GM19035 (cell line): ENCODE data around the gene COL5A3.

Source experiments
- ATAC-seq: cut with Tn5 transposase; IDR thresholded peaks from one replicate; pipeline ENCODE4 v1.9.1; 2021; ENCODE audit not compliant: unreplicated experiment

The COL5A3 gene

DNA sequence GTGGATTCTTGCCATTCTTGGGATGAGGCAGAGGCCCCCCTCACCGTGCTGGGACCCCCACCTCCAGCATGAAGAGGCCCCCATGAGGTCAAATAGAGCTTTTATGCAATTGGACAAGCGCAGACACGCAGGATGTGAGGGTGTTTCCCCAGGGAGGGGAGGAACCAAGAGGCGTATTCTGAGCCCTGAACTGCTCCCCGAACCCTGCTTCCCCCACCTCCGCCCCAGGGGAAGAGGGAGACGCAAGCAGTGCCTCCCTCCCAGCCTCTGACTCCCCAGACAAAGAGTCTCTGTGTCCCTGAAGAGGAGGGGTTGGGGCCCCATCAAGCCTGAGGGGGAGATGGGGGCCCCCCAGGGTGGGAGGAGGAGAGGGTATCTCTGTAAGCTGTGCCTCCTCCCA, 1.7 kb upstream of the COL5A3 start:
- no peak for ATAC-seq

GRCh38 chr19:10010939-10011338, 635 bp upstream of the COL5A3 start:
- no peak for ATAC-seq

GRCh38 chr19:10009714-10010224, 535 bp downstream of the COL5A3 start:
- no peak for ATAC-seq

DNA sequence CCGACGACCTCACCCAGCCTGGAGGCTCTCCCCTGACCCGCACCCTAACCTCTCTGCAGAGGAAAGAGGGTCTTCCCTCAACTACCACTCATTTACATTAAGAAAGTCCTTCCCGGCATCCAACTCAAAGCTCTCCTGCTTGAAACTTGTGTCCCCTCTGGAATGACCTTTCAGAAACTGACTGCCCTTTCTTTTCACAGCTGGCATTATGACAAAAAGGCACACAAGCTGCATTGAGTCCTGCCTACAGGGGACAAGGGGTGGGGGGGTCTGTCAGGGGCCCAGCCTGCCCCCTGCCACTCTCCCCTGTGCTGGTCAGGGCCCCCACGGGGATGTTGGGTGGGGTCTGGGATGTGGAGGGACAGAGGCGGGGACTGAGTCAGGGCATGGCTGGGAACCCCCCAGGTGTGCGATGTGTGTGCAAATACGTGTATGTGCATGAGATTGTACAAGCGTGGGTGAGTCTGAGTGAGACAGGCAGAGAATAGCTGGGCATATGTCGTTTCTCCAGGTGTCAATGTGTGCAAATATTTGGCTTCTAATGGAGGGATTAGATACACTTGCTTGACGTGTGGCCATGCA, 2.0 kb downstream of the COL5A3 start:
- no peak for ATAC-seq

- ATAC-seq = no peak
These were observed 2.7 kb downstream of the COL5A3 start for GRCh38 chr19:10007371-10008183.

DNA sequence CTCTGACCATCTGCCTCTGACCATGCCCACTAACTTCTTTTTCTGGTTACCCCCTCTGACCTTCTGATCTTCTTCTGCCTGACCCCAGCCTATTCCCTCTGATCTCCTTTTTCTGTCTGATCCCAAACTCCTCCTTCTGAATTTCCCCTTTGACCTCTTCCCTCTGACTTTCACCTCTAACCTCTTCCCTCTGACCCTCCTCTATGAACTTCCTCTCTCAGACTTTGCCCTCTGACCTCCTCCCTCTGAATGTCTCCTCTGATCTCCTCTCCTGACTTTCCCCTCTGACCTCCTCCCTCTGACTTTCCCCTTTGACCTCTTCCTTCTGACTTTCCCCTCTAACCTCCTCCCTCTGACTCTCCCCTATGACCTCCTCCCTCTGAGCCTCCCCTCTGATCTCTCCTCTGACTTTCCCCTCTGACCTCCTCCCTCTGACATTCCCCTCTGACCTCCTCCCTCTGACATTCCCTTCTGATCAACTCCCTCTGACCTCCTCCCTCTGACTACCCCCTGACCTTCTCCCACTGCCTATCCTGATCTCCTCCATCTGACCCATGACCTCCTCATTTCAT, 3.5 kb downstream of the COL5A3 start:
- no peak for ATAC-seq

GRCh38 chr19:10006335-10006708, 4.0 kb downstream of the COL5A3 start:
- no peak for ATAC-seq

GRCh38 chr19:10005632-10006334, 4.5 kb downstream of the COL5A3 start:
- ATAC-seq = no peak

- ATAC-seq = no peak
These were observed 5.7 kb downstream of the COL5A3 start for GRCh38 chr19:10004617-10005016.

- no peak for ATAC-seq
These were observed 7.0 kb downstream of the COL5A3 start for GRCh38 chr19:10003271-10003670.

GRCh38 chr19:10001899-10002298, 8.4 kb downstream of the COL5A3 start:
- ATAC-seq = no peak

GRCh38 chr19:10000171-10000826, 10.0 kb downstream of the COL5A3 start:
- no peak for ATAC-seq

GRCh38 chr19:9996541-9996940, 13.8 kb downstream of the COL5A3 start:
- ATAC-seq = no peak

DNA sequence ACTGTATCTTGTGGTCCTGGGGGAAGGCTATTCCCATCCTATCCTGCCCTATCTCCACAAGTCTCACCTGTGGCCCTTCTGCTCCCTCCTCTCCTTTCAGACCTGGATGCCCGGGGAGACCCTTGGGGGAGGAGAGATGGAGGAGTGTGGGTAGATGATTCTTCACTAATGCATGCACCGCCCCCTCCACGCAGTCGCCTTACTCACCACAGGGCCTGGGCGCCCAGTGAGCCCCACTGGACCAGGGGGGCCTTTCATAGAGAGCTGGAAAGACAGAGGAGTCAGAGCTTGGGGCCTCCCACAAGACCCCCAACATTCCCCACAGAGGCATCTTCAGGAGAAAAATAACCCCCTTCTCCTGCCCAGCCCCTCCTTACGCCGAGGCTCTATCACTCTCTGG, 14.3 kb downstream of the COL5A3 start:
- no peak for ATAC-seq

DNA sequence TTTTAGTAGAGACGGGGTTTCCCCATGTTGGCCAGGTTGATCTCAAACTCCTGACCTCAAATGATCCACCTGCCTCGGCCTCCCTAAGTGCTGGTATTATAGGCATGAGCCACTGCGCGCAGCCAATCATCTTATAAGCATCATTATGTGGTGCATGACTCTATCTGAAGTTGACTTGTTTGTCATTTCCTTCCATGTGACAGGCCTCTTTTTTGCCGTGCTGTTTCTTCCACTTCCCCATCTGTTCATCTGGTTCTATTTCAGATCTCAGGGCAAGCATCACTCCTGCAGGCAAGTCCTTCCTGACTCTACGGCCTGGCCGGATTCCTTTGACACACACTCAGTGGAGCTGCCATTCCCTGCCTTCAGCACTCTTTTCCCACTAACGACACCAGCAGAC, 15.2 kb downstream of the COL5A3 start:
- no peak for ATAC-seq

DNA sequence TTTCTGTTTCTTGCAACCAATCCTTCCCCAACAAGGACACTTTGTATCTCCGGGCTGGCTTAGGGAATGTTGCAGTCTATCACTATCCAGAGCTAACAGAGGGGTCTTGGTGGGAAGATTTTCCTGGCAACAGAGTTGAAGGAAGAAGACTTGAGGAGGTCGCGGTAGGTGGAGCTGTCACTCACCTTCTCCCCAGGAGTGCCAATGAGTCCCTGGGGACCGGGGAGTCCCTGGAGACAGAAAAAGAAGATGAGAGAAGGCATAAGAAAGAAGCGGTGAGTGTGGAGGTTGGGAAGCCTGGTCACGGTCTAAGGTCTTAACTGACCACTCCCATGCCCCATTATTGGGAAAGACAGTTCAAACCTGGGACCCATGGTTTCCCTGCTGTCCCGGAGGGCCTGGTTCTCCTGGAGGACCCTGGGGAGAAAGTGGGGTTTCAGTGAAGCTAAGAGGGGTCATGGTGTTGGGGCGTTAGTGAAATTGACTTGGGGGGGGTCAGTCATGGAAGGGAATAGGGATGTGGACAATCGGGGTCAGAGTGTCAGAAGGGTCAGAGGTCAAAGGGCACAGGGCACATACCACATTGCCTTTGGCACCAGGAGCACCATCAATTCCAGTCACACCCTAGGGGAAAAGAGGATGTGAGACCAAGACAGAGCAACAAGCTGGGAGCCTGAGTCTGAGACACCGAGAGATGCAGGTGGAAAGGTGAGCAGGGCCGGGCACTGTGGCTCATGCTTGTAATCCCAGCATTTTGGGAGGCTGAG, 18.7 kb downstream of the COL5A3 start:
- no peak for ATAC-seq

- ATAC-seq = no peak
These were observed 20.8 kb downstream of the COL5A3 start for GRCh38 chr19:9989504-9989903.

- no peak for ATAC-seq
These were observed 23.5 kb downstream of the COL5A3 start for GRCh38 chr19:9986787-9987281.

GRCh38 chr19:9981406-9982260, 28.7 kb downstream of the COL5A3 start:
- ATAC-seq = no peak
